Gastrocnemius medialis (tissue), 4 donors: ENCODE measurements around the gene NEIL1.

ENCODE experiments used
- POLR2A ChIP-seq, 2 donors: fragments of 450-650 bp; IDR thresholded peaks; one replicate each; pipeline ENCODE4 v1.6.1; 2017; ENCODE audit warnings: antibody characterized with exemption in 2 of 2, mild to moderate bottlenecking in 2 of 2, moderate library complexity in 2 of 2
- TF ChIP-seq, protein P1 (sequence below), 5 experiments: fragments of 450-650 bp in 3 of 5; fragments of 200-600 bp in 2 of 5; sonication (generic) in 2 of 5; IDR thresholded peaks in 4 of 5; conservative IDR thresholded peaks in 1 of 5; 1 replicate in 4 of 5; 2 replicates in 1 of 5; pipeline ENCODE4 v1.5.1; 2016 to 2019; ENCODE audit warnings: antibody characterized with exemption in 5 of 5, mild to moderate bottlenecking in 3 of 5, moderate library complexity in 3 of 5

DNA sequence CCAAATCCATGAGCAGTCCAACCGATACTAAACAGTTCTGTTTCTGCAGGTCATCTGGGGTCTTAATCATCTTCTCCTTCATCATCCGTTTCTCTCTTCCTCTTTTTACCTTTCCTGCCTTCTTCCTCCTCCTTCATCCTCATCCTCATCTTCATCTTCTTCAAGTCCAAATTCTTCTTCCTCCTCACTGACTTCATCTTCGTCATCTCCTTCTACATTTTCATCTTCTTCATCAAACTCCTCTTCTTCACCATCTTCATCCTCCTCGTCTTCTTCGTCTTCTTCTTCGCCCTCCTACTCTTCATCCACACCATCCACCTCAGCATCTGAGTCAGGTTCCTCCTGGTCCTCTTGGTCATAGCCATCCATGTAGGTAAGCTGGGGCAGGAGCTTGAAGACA lies 25.1 kb upstream of the NEIL1 start:
- TF ChIP-seq, protein P1, sequence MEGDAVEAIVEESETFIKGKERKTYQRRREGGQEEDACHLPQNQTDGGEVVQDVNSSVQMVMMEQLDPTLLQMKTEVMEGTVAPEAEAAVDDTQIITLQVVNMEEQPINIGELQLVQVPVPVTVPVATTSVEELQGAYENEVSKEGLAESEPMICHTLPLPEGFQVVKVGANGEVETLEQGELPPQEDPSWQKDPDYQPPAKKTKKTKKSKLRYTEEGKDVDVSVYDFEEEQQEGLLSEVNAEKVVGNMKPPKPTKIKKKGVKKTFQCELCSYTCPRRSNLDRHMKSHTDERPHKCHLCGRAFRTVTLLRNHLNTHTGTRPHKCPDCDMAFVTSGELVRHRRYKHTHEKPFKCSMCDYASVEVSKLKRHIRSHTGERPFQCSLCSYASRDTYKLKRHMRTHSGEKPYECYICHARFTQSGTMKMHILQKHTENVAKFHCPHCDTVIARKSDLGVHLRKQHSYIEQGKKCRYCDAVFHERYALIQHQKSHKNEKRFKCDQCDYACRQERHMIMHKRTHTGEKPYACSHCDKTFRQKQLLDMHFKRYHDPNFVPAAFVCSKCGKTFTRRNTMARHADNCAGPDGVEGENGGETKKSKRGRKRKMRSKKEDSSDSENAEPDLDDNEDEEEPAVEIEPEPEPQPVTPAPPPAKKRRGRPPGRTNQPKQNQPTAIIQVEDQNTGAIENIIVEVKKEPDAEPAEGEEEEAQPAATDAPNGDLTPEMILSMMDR (IDR thresholded peaks at IDR 0.05 in 4 of 5, conservative IDR thresholded peaks at IDR 0.05 in 1 of 5), result no peak
- no peak for TF ChIP-seq POLR2A (IDR thresholded peaks at IDR 0.05)
